ENCODE data around the gene ADAMTS16.

Gene ADAMTS16, protein sequence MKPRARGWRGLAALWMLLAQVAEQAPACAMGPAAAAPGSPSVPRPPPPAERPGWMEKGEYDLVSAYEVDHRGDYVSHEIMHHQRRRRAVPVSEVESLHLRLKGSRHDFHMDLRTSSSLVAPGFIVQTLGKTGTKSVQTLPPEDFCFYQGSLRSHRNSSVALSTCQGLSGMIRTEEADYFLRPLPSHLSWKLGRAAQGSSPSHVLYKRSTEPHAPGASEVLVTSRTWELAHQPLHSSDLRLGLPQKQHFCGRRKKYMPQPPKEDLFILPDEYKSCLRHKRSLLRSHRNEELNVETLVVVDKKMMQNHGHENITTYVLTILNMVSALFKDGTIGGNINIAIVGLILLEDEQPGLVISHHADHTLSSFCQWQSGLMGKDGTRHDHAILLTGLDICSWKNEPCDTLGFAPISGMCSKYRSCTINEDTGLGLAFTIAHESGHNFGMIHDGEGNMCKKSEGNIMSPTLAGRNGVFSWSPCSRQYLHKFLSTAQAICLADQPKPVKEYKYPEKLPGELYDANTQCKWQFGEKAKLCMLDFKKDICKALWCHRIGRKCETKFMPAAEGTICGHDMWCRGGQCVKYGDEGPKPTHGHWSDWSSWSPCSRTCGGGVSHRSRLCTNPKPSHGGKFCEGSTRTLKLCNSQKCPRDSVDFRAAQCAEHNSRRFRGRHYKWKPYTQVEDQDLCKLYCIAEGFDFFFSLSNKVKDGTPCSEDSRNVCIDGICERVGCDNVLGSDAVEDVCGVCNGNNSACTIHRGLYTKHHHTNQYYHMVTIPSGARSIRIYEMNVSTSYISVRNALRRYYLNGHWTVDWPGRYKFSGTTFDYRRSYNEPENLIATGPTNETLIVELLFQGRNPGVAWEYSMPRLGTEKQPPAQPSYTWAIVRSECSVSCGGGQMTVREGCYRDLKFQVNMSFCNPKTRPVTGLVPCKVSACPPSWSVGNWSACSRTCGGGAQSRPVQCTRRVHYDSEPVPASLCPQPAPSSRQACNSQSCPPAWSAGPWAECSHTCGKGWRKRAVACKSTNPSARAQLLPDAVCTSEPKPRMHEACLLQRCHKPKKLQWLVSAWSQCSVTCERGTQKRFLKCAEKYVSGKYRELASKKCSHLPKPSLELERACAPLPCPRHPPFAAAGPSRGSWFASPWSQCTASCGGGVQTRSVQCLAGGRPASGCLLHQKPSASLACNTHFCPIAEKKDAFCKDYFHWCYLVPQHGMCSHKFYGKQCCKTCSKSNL

DNA sequence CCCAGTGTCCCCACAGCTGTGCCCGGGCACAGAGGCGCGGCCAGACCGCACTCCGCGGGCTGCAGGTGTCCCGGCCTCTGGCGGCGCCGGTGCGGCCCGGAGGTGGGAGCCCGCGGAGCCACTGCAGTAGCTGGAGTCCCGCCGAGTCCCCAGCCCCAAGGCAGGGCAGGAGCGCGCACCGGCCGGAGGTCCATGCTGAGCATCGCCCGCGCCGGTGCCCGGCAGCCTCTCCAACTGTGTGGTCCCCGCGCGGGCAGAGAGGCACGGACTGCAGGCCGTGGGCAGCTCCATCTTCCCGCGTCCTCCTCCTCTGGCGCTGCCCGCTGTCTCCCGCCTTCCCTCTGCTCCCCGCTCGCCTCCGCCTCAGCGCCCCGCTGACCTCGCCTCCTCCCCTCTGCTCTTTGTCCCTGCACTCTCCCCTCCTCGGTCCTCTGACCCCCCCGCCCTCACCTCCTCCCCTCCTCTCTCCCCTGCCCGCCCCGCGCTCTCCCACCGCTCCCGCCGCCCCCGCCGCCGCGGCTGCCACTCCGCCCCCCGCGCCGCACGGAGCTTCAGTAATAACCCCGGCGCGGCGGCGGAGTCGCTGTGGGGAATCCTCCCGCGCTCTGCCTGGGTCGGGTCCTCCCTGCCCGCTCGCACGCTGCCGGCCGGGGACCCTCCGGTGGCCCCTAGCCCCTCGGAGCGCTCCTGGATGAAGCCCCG is at the start of gene ADAMTS16:
Gene ADAMTS16 (plus strand): TSS at position 554 of the 702 bp plus-strand sequence. CDS start 138 bp downstream, at position 692.
- no peak within 1 kb of the TSS for H3K9ac ChIP-seq (ENCODE audit: low read length)

DNA sequence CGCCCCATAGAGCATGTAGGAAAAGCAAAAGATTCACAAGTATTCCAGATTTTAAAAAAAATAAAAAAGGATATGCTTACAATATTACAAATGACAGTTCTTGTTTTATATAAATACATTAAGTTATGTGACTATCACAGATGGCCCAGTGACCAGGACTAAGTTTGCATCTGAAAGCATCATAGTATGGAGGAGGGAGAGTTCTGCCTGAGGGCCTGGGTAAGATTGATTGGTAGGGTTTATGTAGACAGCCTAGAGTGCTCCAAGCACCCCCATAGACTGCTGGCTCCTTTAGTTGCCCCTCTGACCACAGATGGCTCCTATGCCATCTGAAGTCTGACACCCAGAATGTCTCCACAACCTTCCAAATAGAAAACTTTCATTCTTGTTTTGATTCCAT is 48.0 kb upstream of the ADAMTS16 start:
- H3K9me3 ChIP-seq (ENCODE audit: control insufficient read depth, low read length) = no peaks in the 10 kb centered on the region
- no peak overlapping the region for H3K4me3 ChIP-seq (ENCODE audit: low read length)
- H3K27me3 ChIP-seq (ENCODE audit: control insufficient read depth, insufficient read depth, low read length) = no peaks in the 10 kb centered on the region
- H3K36me3 ChIP-seq (ENCODE audit: control insufficient read depth, insufficient read depth, low read length) = no peaks in the 10 kb centered on the region
- H3K4me1 ChIP-seq (ENCODE audit: control insufficient read depth, insufficient read depth, low read length) = no peaks in the 10 kb centered on the region
- no peak overlapping the region for H3K9ac ChIP-seq (ENCODE audit: low read length)

More for the DNA sequence above, at the start of gene ADAMTS16:
- H3K36me3 ChIP-seq (ENCODE audit: control insufficient read depth, insufficient read depth, low read length) = no peaks in the 10 kb centered on the region
- H3K27me3 ChIP-seq (ENCODE audit: control insufficient read depth, insufficient read depth, low read length) = peaks cover 26% of the 10 kb centered on the region
- H3K4me3 ChIP-seq (ENCODE audit: low read length) = no peak within 1 kb of the TSS
- no peaks in the 10 kb centered on the region for H3K9me3 ChIP-seq (ENCODE audit: control insufficient read depth, low read length)
- H3K4me1 ChIP-seq (ENCODE audit: control insufficient read depth, insufficient read depth, low read length) = no peaks in the 10 kb centered on the region

DNA sequence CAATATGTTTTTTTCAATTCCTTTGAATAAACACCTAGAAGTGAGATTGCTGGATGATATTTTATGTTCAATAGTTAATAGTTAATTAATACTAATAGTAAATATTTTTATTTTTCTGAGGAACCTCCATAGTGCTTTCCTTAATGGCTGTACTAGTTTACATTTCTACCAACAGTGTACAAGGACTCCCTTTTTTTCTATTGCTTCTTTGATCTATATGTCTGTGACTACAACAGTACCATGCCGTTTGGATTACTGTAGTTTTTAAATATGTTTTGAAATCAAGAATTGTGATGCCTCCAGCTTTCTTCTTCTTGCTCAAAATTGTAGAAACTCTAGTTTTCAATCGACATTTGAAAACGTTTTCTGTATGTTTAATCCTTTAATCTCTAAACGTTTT is 39.5 kb upstream of the ADAMTS16 start:
- Histone ChIP-seq H3K9me3 (ENCODE audit: control insufficient read depth, low read length) (no peaks in the 10 kb centered on the region), H3K4me3 (ENCODE audit: low read length) (no peak overlapping the region), H3K36me3 (ENCODE audit: control insufficient read depth, insufficient read depth, low read length) (no peaks in the 10 kb centered on the region), H3K4me1 (ENCODE audit: control insufficient read depth, insufficient read depth, low read length) (no peaks in the 10 kb centered on the region), H3K9ac (ENCODE audit: low read length) (no peak overlapping the region), H3K27me3 (ENCODE audit: control insufficient read depth, insufficient read depth, low read length) (no peaks in the 10 kb centered on the region)

DNA sequence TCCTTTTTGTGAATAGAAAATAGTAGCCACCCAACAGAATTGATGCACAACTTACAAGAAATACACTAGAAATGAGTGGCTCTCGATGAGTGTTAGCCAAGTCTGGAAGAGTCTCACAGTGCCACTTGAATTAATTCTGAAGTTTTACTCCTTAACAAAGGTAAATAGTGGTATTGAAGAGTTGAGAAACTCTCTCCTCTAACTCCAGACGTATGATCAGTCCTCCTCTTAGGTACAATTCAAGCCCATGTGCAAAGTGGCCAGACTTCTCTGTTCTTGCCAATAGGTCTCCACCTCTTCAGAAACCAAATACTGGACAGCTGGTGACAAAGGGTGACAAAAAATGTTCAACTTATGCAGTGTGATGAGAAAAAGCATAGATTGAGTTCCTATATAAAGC is 38.5 kb upstream of the ADAMTS16 start:
- no peak overlapping the region for H3K4me3 ChIP-seq (ENCODE audit: low read length)

DNA sequence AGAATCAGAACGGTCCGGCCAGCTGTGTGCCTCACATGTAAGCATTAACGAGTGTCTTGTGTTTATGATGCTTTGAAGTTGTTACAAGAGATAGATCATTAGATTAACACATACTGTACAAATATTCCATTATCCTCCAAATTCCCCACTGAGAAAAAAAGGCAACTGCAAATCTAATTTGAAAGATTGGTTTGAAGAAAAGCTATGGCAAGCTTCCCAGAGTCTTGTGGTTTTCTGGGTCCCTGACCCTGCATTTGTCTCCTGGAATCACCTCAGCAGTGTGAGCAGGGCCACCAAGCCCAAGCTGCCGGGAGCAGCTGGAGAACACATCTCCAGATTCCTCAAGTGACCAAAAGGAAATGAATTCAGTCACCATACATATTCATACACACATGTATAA is 36.9 kb upstream of the ADAMTS16 start:
- no peak overlapping the region for H3K9ac ChIP-seq (ENCODE audit: low read length)

More for the DNA sequence above, 38.5 kb upstream of the ADAMTS16 start:
- Histone ChIP-seq H3K4me1 (ENCODE audit: control insufficient read depth, insufficient read depth, low read length) (no peaks in the 10 kb centered on the region), H3K9ac (ENCODE audit: low read length) (no peak overlapping the region), H3K9me3 (ENCODE audit: control insufficient read depth, low read length) (no peaks in the 10 kb centered on the region), H3K27me3 (ENCODE audit: control insufficient read depth, insufficient read depth, low read length) (no peaks in the 10 kb centered on the region), H3K36me3 (ENCODE audit: control insufficient read depth, insufficient read depth, low read length) (no peaks in the 10 kb centered on the region)

DNA sequence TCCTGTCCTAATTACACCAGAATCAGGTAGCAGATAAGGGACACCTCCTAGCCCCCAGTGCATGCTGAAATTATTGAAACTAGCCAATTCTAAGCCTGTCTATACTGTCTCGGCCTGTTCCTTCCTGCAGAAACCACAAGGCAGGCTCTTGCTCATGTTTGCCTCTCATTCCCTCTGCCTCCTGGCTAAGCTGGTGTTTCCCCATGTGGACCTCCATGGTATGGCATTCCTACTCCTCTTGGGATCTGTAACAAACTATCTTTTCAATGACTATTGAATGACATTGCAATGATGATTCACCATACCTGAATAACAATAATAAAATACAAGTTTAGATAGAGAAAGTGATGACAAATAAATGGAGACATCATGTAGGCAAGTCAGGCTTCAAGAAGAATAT is 35.6 kb upstream of the ADAMTS16 start:
- H3K4me1 ChIP-seq (ENCODE audit: control insufficient read depth, insufficient read depth, low read length) = no peaks in the 10 kb centered on the region

More for the DNA sequence above, 36.9 kb upstream of the ADAMTS16 start:
- Histone ChIP-seq H3K4me3 (ENCODE audit: low read length) (no peak overlapping the region), H3K9me3 (ENCODE audit: control insufficient read depth, low read length) (no peaks in the 10 kb centered on the region), H3K27me3 (ENCODE audit: control insufficient read depth, insufficient read depth, low read length) (no peaks in the 10 kb centered on the region), H3K4me1 (ENCODE audit: control insufficient read depth, insufficient read depth, low read length) (no peaks in the 10 kb centered on the region), H3K36me3 (ENCODE audit: control insufficient read depth, insufficient read depth, low read length) (no peaks in the 10 kb centered on the region)

DNA sequence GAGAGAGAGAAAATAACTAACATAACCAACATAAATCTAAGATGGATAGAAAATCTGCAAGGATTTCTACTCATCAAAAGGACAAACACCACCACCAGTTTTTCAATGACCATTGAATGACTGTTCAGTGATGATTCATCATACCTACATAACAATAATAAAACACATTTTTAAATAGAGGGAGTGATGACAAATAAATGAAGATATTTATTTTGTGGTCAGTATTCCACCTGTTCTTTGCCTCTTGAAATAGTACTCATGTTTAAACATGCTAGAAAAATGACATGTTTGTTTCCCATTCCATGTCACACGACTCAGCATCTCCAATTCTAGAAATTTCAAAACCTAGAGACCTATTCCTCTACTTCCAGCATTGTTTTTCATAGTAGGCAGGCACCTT is 34.6 kb upstream of the ADAMTS16 start:
- H3K4me1 ChIP-seq (ENCODE audit: control insufficient read depth, insufficient read depth, low read length) = no peaks in the 10 kb centered on the region
- no peaks in the 10 kb centered on the region for H3K9me3 ChIP-seq (ENCODE audit: control insufficient read depth, low read length)
- H3K9ac ChIP-seq (ENCODE audit: low read length) = no peak overlapping the region
- no peaks in the 10 kb centered on the region for H3K36me3 ChIP-seq (ENCODE audit: control insufficient read depth, insufficient read depth, low read length)
- H3K4me3 ChIP-seq (ENCODE audit: low read length) = no peak overlapping the region
- no peaks in the 10 kb centered on the region for H3K27me3 ChIP-seq (ENCODE audit: control insufficient read depth, insufficient read depth, low read length)

More for the DNA sequence above, 35.6 kb upstream of the ADAMTS16 start:
- no peaks in the 10 kb centered on the region for H3K9me3 ChIP-seq (ENCODE audit: control insufficient read depth, low read length)
- no peak overlapping the region for H3K9ac ChIP-seq (ENCODE audit: low read length)
- no peaks in the 10 kb centered on the region for H3K27me3 ChIP-seq (ENCODE audit: control insufficient read depth, insufficient read depth, low read length)
- H3K4me3 ChIP-seq (ENCODE audit: low read length) = no peak overlapping the region
- no peaks in the 10 kb centered on the region for H3K36me3 ChIP-seq (ENCODE audit: control insufficient read depth, insufficient read depth, low read length)

DNA sequence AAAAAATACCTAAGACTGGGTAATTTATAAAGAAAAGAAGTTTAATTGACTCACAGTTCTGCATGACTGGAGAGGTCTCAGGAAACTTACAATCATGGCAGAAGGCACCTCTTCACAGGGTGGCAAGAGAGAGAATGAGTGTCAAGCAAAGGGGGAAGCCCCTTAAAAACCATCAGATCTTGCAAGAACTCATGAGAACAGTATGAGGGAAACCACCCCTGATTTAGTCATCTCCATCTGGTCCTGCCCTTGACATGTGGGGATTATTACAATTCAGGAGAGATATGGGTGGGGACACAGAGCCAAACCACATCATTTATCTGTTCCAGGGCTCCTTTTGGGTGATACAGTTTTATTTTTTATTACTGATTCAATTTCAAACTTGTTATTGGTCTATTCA is 23.2 kb upstream of the ADAMTS16 start:
- Histone ChIP-seq H3K4me1 (ENCODE audit: control insufficient read depth, insufficient read depth, low read length) (no peaks in the 10 kb centered on the region), H3K9ac (ENCODE audit: low read length) (no peak overlapping the region), H3K27me3 (ENCODE audit: control insufficient read depth, insufficient read depth, low read length) (no peaks in the 10 kb centered on the region), H3K36me3 (ENCODE audit: control insufficient read depth, insufficient read depth, low read length) (no peaks in the 10 kb centered on the region), H3K4me3 (ENCODE audit: low read length) (no peak overlapping the region), H3K9me3 (ENCODE audit: control insufficient read depth, low read length) (no peaks in the 10 kb centered on the region)

DNA sequence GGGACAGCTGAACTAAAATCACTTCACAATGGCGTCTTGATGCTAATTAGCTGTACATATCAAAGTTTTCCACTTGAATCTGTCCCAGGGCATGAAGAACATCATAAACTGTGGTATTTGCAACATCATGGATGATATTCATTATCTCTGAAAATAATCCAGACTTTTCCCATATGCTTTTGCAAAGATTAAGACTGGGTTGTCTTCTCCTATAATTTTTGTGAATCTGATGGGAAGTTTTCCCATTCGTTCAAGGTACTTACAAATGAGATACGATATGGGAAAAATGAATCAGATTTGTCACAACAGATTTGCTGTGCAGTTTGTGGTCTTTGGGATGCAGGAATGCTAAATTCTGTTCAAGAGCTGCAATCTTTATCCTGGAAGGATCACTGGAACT is 17.4 kb upstream of the ADAMTS16 start:
- H3K4me1 ChIP-seq (ENCODE audit: control insufficient read depth, insufficient read depth, low read length) = no peaks in the 10 kb centered on the region
- no peaks in the 10 kb centered on the region for H3K36me3 ChIP-seq (ENCODE audit: control insufficient read depth, insufficient read depth, low read length)
- H3K4me3 ChIP-seq (ENCODE audit: low read length) = no peak overlapping the region
- H3K27me3 ChIP-seq (ENCODE audit: control insufficient read depth, insufficient read depth, low read length) = no peaks in the 10 kb centered on the region
- no peaks in the 10 kb centered on the region for H3K9me3 ChIP-seq (ENCODE audit: control insufficient read depth, low read length)
- H3K9ac ChIP-seq (ENCODE audit: low read length) = no peak overlapping the region

DNA sequence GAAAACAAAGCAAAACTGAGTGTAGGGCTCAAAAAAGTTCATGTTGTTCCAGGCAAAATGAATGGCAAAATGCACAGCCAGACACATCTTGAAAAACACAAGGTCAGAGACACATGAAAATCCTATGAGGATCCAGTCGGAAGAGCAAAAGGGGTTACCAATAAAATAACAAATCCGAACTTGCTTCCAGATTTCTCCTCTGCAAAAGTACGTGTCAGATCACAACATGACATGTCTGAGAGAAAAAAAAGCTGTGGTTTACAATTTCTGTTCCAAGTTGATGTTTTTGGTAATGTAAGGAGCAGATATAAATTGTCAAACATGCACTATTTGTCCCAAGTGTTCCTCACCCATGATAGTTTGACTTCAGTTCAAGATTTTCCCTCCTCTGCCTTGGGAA is 15.9 kb upstream of the ADAMTS16 start:
- Histone ChIP-seq H3K9ac (ENCODE audit: low read length) (no peak overlapping the region), H3K9me3 (ENCODE audit: control insufficient read depth, low read length) (no peaks in the 10 kb centered on the region), H3K36me3 (ENCODE audit: control insufficient read depth, insufficient read depth, low read length) (no peaks in the 10 kb centered on the region), H3K4me3 (ENCODE audit: low read length) (no peak overlapping the region), H3K27me3 (ENCODE audit: control insufficient read depth, insufficient read depth, low read length) (no peaks in the 10 kb centered on the region), H3K4me1 (ENCODE audit: control insufficient read depth, insufficient read depth, low read length) (no peaks in the 10 kb centered on the region)

DNA sequence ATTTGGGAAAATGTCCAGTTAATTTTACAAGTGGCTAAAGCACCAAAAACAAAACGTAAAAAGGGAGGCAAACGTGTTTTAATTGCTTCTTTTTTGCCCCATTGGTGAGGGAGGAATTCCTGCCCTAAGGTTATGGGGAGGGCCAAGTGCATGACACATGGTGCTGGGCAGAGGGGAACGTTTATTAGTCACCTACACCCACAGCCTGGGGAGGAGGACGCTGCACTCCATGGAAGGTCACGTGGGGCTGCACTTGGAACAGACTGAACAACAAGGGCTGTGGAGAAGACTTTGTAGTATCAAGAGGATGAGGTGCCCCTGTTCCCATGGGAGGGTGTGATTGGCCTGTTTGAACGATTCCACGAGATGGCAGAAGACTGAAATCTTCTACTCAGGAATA is 13.7 kb upstream of the ADAMTS16 start:
- Histone ChIP-seq H3K4me3 (ENCODE audit: low read length) (no peak overlapping the region), H3K36me3 (ENCODE audit: control insufficient read depth, insufficient read depth, low read length) (no peaks in the 10 kb centered on the region), H3K27me3 (ENCODE audit: control insufficient read depth, insufficient read depth, low read length) (no peaks in the 10 kb centered on the region), H3K4me1 (ENCODE audit: control insufficient read depth, insufficient read depth, low read length) (no peaks in the 10 kb centered on the region), H3K9me3 (ENCODE audit: control insufficient read depth, low read length) (no peaks in the 10 kb centered on the region), H3K9ac (ENCODE audit: low read length) (no peak overlapping the region)

Measured in mucosa of stomach (tissue), 1 donor.